ENCODE results near the gene GNL2.

Gene GNL2

GRCh38 chr1:37517569-37517968, 78.2 kb downstream of the GNL2 start:
- peaks cover 6% of the 10 kb centered on the region for H3K36me3 ChIP-seq (replicated peaks)
- in situ Hi-C loops (cut with HindIII; ENCODE audit: low pct_ligation_motif_present, low sequenced_read_pairs) = no loop called here
- H3K27ac ChIP-seq = no peak overlapping the region
- no peak for TF ChIP-seq CTCF (IDR thresholded peaks at IDR 0.05; ENCODE audit: low read depth, low read length, missing control alignments)
- H3K4me3 ChIP-seq (ENCODE audit: low read depth, low read length) = no peak overlapping the region
- DNase-seq = no peak
- H3K27me3 ChIP-seq (replicated peaks) = no peaks in the 10 kb centered on the region

All from brain microvascular endothelial cell (primary cell).